ENCODE measurements around the gene KCNK4. TPM values are rescaled to one million over a fixed set of nuclear protein-coding genes. Genes with fewer than 3 reads are reported as not detected.
A peak's percentile ranks its signal among the peaks of the same experiment; 100 is the strongest.

Gene KCNK4
- polyA plus RNA-seq, 3 donors = not detected

GRCh38 chr11:64243236-64243854 lies 47.8 kb upstream of the KCNK4 start:
- Histone ChIP-seq H3K27ac (ENCODE audit: low read depth in 1 of 2, low read length in 2 of 2) (no peak overlapping the region), H3K9ac (ENCODE audit: insufficient read depth, low read length, poor library complexity, severe bottlenecking) (no peak overlapping the region), H3K4me3 (replicated peaks in 1 of 3; ENCODE audit: low read depth in 2 of 3, low read length in 3 of 3) (no peak overlapping the region), H3K79me2 (ENCODE audit: insufficient read depth, low read length) (peaks cover 40% of the 10 kb centered on the region), H3K4me2 (replicated peaks; ENCODE audit: extremely low read depth, low read length, poor library complexity, severe bottlenecking) (no peak overlapping the region), H3K36me3 (replicated peaks in 1 of 2; ENCODE audit: control insufficient read depth in 1 of 2, insufficient read depth in 2 of 2, low read length in 2 of 2) (peaks cover 10 to 12% of the 10 kb centered on the region in 2 donors), H3K4me1 (ENCODE audit: control insufficient read depth in 1 of 2, insufficient read depth in 2 of 2, low read length in 2 of 2) (peaks cover 68 to 82% of the 10 kb centered on the region in 2 donors), H3K9me3 (replicated peaks in 1 of 2; ENCODE audit: control insufficient read depth in 1 of 2, insufficient read depth in 1 of 2, low read length in 2 of 2) (no peaks in the 10 kb centered on the region), H2AFZ (ENCODE audit: insufficient read depth, low read depth, low read length, poor library complexity, severe bottlenecking) (no peak overlapping the region), H3K27me3 (ENCODE audit: control insufficient read depth in 2 of 2, insufficient read depth in 2 of 2, low read length in 2 of 2) (no peaks in the 10 kb centered on the region), H4K20me1 (ENCODE audit: insufficient read depth, low read length) (no peaks in the 10 kb centered on the region)
- Mint-ChIP-seq H3K27ac (peak overlapping the region in 4 of 7 donors; percentile 5 to 26 (median 11)), H3K36me3 (peaks cover 14 to 16% of the 10 kb centered on the region in 2 donors), H3K4me1 (peaks cover 62% of the 10 kb centered on the region), H3K9me3 (no peaks in the 10 kb centered on the region), H3K4me3 (peak overlapping the region in 1 of 2 donors; percentile 26), H3K27me3 (ENCODE audit: low read depth in 3 of 3) (peaks cover 0 to 5% (median 0%) of the 10 kb centered on the region in 3 donors)
- DNase-seq = no peak
- intact Hi-C loops (cut with micrococcal nuclease) = loop anchor here (5.0 kb wide), 2 partner anchors 36 to 59 kb away; partner anchors contain the start of genes FERMT3 (in 2 of the 2) and CATSPERZ (in 1 of the 2)
- TF ChIP-seq, protein P1, sequence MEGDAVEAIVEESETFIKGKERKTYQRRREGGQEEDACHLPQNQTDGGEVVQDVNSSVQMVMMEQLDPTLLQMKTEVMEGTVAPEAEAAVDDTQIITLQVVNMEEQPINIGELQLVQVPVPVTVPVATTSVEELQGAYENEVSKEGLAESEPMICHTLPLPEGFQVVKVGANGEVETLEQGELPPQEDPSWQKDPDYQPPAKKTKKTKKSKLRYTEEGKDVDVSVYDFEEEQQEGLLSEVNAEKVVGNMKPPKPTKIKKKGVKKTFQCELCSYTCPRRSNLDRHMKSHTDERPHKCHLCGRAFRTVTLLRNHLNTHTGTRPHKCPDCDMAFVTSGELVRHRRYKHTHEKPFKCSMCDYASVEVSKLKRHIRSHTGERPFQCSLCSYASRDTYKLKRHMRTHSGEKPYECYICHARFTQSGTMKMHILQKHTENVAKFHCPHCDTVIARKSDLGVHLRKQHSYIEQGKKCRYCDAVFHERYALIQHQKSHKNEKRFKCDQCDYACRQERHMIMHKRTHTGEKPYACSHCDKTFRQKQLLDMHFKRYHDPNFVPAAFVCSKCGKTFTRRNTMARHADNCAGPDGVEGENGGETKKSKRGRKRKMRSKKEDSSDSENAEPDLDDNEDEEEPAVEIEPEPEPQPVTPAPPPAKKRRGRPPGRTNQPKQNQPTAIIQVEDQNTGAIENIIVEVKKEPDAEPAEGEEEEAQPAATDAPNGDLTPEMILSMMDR (IDR thresholded peaks at IDR 0.05) = no peak
- 100% methylated on average over 2 of the region's 8 CpGs for whole genome bisulfite sequencing (ENCODE audit: insufficient coverage)

GRCh38 chr11:64244107-64244506 lies 47.0 kb upstream of the KCNK4 start:
- no peak overlapping the region for H3K9ac ChIP-seq (ENCODE audit: insufficient read depth, low read length, poor library complexity, severe bottlenecking)
- no peak overlapping the region for H2AFZ ChIP-seq (ENCODE audit: insufficient read depth, low read depth, low read length, poor library complexity, severe bottlenecking)
- TF ChIP-seq, protein P1 (IDR thresholded peaks at IDR 0.05) = no peak
- H3K4me3 ChIP-seq (replicated peaks in 1 of 3; ENCODE audit: low read depth in 2 of 3, low read length in 3 of 3) = no peak overlapping the region
- no peaks in the 10 kb centered on the region for H3K27me3 ChIP-seq (ENCODE audit: control insufficient read depth in 2 of 2, insufficient read depth in 2 of 2, low read length in 2 of 2)
- no peak for DNase-seq
- Mint-ChIP-seq H3K27me3 (ENCODE audit: low read depth in 3 of 3) (peaks cover 0 to 5% (median 2%) of the 10 kb centered on the region in 3 donors), H3K27ac (peak overlapping the region in 4 of 7 donors; percentile 25 to 54 (median 40)), H3K36me3 (peaks cover 14 to 16% of the 10 kb centered on the region in 2 donors), H3K4me3 (no peak overlapping the region), H3K4me1 (peaks cover 55% of the 10 kb centered on the region), H3K9me3 (no peaks in the 10 kb centered on the region)
- peak overlapping the region in 1 of 2 donors; percentile 11 for H3K27ac ChIP-seq (ENCODE audit: low read depth in 1 of 2, low read length in 2 of 2)
- intact Hi-C loops (cut with micrococcal nuclease) = loop anchor here (5.0 kb wide), 2 partner anchors 37 to 58 kb away; partner anchors contain the start of genes FERMT3 (in 2 of the 2) and CATSPERZ (in 1 of the 2)
- 57% methylated on average over 2 of the region's 5 CpGs for WGBS (ENCODE audit: insufficient coverage)
- H3K4me1 ChIP-seq (ENCODE audit: control insufficient read depth in 1 of 2, insufficient read depth in 2 of 2, low read length in 2 of 2) = peaks cover 61 to 75% of the 10 kb centered on the region in 2 donors
- H3K79me2 ChIP-seq (ENCODE audit: insufficient read depth, low read length) = peaks cover 40% of the 10 kb centered on the region
- peaks cover 10 to 12% of the 10 kb centered on the region in 2 donors for H3K36me3 ChIP-seq (replicated peaks in 1 of 2; ENCODE audit: control insufficient read depth in 1 of 2, insufficient read depth in 2 of 2, low read length in 2 of 2)
- no peaks in the 10 kb centered on the region for H4K20me1 ChIP-seq (ENCODE audit: insufficient read depth, low read length)
- no peak overlapping the region for H3K4me2 ChIP-seq (replicated peaks; ENCODE audit: extremely low read depth, low read length, poor library complexity, severe bottlenecking)
- no peaks in the 10 kb centered on the region for H3K9me3 ChIP-seq (replicated peaks in 1 of 2; ENCODE audit: control insufficient read depth in 1 of 2, insufficient read depth in 1 of 2, low read length in 2 of 2)
